RWPE2 (cell line): ENCODE data around the gene LDLRAP1.

Experiments used
- ATAC-seq: fragments of 200-7000 bp; cut with Tn5 transposase; 3 replicates; pipeline ENCODE4 v1.9.1; 2021; ENCODE audit warnings: low read depth
- DNase-seq: peaks from one replicate; pipeline ENCODE4 v3.0.0-alpha.2; 2020; ENCODE audit warnings: low spot score
- H3K27ac ChIP-seq: fragments of 450-650 bp; 2 replicates; pipeline ENCODE4 v1.5.1; 2017; ENCODE audit warnings: mild to moderate bottlenecking; ENCODE audit not compliant: poor library complexity, severe bottlenecking
- H3K27me3 ChIP-seq: fragments of 250-450 bp; sonication (Bioruptor Pico); 2 replicates; pipeline ENCODE4 v1.5.1; 2021; ENCODE audit warnings: mild to moderate bottlenecking, moderate library complexity; ENCODE audit not compliant: insufficient read depth, poor library complexity, severe bottlenecking
- H3K36me3 ChIP-seq: fragments of 250-450 bp; sonication (Bioruptor Pico); 2 replicates; pipeline ENCODE4 v1.5.1; 2020; ENCODE audit warnings: low read depth, mild to moderate bottlenecking, moderate library complexity
- H3K4me1 ChIP-seq: fragments of 250-450 bp; sonication (Bioruptor Pico); 2 replicates; pipeline ENCODE4 v1.5.1; 2021; ENCODE audit warnings: mild to moderate bottlenecking, moderate library complexity; ENCODE audit not compliant: insufficient read depth, poor library complexity, severe bottlenecking
- H3K4me3 ChIP-seq: fragments of 250-450 bp; sonication (Bioruptor Pico); 2 replicates; pipeline ENCODE4 v1.5.1; 2021; ENCODE audit warnings: mild to moderate bottlenecking, moderate library complexity; ENCODE audit not compliant: severe bottlenecking
- H3K9me3 ChIP-seq: fragments of 250-450 bp; sonication (Bioruptor Pico); 2 replicates; pipeline ENCODE4 v1.5.1; 2021; ENCODE audit warnings: mild to moderate bottlenecking, moderate library complexity; ENCODE audit not compliant: severe bottlenecking
- TF ChIP-seq, protein P1 (sequence below): fragments of 450-650 bp; IDR thresholded peaks from one replicate; pipeline ENCODE4 v1.5.1; 2017; ENCODE audit warnings: mild to moderate bottlenecking, moderate library complexity; ENCODE audit not compliant: poor library complexity, severe bottlenecking

Gene LDLRAP1

DNA sequence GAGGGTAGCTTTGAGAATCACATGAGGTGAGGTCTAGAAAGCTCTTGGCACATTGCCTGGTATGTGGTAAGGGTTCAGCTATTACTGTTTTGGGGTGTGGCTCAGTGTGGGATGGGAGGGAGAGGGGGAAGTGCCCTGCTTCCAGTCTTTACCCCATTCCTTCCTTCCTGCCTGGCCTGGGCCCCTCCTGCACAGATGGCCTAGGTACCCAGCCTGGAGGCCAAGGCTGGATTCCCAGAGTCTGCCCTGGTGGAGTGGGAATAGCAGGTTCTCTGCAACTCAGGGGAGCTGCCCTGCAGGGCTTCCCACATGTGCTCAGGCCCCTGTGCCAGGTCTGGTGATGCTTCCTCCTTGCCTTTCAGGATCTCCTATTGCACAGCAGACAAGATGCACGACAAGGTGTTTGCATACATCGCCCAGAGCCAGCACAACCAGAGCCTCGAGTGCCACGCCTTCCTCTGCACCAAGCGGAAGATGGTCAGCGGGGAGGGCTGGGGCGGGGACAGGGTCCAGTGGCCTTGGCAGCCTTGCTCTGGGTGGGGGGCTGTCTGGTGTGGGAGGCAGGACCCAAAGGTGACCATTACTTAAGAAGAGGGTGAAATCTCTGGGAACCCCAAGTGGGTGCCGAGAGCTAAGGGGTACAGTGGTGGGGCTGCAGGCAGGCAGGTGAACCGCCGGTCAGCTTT, 13.5 kb downstream of the LDLRAP1 start:
- peaks cover 31% of the 10 kb centered on the region for H3K4me1 ChIP-seq

DNA sequence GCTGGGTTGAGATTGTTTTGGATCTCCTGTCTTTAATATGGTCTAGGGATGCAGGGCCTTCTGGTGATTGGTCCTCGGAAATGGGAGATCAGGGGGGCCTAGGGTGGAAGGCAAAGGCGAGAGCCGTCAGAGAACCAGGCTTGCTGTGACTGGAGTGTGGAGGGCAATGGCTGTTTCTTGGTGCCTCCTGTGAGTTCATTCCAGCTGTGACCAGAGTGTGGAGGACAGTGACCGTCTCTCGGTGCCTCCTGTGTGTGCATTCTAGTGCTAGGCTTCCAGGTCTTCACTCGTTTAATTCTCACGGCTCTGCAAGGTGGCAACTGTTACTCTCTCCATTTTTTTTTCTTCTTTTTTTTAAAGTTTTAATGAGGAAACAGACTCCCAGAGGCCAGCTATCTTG, 14.1 kb downstream of the LDLRAP1 start:
- no peak for ATAC-seq
- TF ChIP-seq, protein P1, sequence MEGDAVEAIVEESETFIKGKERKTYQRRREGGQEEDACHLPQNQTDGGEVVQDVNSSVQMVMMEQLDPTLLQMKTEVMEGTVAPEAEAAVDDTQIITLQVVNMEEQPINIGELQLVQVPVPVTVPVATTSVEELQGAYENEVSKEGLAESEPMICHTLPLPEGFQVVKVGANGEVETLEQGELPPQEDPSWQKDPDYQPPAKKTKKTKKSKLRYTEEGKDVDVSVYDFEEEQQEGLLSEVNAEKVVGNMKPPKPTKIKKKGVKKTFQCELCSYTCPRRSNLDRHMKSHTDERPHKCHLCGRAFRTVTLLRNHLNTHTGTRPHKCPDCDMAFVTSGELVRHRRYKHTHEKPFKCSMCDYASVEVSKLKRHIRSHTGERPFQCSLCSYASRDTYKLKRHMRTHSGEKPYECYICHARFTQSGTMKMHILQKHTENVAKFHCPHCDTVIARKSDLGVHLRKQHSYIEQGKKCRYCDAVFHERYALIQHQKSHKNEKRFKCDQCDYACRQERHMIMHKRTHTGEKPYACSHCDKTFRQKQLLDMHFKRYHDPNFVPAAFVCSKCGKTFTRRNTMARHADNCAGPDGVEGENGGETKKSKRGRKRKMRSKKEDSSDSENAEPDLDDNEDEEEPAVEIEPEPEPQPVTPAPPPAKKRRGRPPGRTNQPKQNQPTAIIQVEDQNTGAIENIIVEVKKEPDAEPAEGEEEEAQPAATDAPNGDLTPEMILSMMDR: no peak
- Histone ChIP-seq H3K4me3 (no peak overlapping the region), H3K36me3 (peaks cover 13% of the 10 kb centered on the region), H3K4me1 (peaks cover 37% of the 10 kb centered on the region), H3K27me3 (no peaks in the 10 kb centered on the region), H3K9me3 (no peaks in the 10 kb centered on the region), H3K27ac (peak overlapping the region; percentile 60)
- no peak for DNase-seq

More for the DNA sequence above, 13.5 kb downstream of the LDLRAP1 start:
- Histone ChIP-seq H3K9me3 (no peaks in the 10 kb centered on the region), H3K27ac (peak overlapping the region; percentile 60), H3K36me3 (peaks cover 11% of the 10 kb centered on the region), H3K4me3 (no peak overlapping the region), H3K27me3 (no peaks in the 10 kb centered on the region)
- TF ChIP-seq, protein P1: no peak
- DNase-seq (peak; percentile 70), ATAC-seq (peak; percentile 81)

DNA sequence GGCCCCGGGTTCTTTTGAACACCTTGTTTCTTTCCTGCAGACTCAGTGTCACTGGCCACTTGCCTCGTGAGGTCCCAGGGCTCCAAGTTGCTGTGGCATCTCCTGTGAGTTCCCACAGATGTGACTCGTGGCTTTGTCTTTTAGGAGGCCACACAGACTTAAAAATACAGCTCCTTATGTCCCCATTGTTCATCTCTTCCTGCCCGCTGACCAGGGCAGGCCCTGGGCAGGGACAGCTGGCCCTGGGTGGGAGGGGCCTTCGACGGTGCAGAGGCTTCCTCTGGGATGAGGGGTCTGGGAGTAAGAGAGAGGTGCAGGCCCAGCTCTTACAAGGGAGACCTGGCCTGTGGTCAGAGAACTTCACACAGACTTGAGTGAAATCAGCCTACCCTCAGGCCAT, 15.6 kb downstream of the LDLRAP1 start:
- Histone ChIP-seq H3K4me3 (no peak overlapping the region), H3K27me3 (no peaks in the 10 kb centered on the region), H3K9me3 (no peaks in the 10 kb centered on the region), H3K36me3 (peaks cover 20% of the 10 kb centered on the region), H3K27ac (no peak overlapping the region), H3K4me1 (peaks cover 43% of the 10 kb centered on the region)
- ATAC-seq (no peak), DNase-seq (no peak)
- TF ChIP-seq, protein P1: no peak

GRCh38 chr1:25560001-25560400, 16.6 kb downstream of the LDLRAP1 start:
- Histone ChIP-seq H3K27ac (peak overlapping the region; percentile 45), H3K27me3 (no peaks in the 10 kb centered on the region), H3K36me3 (peaks cover 20% of the 10 kb centered on the region), H3K9me3 (no peaks in the 10 kb centered on the region), H3K4me3 (no peak overlapping the region), H3K4me1 (peaks cover 43% of the 10 kb centered on the region)
- ATAC-seq: no peak
- DNase-seq: no peak
- TF ChIP-seq, protein P1: no peak

GRCh38 chr1:25560788-25561187, 17.4 kb downstream of the LDLRAP1 start:
- Histone ChIP-seq H3K9me3 (no peaks in the 10 kb centered on the region), H3K4me1 (peaks cover 46% of the 10 kb centered on the region), H3K36me3 (peaks cover 18% of the 10 kb centered on the region), H3K27ac (peak overlapping the region; percentile 45), H3K27me3 (no peaks in the 10 kb centered on the region), H3K4me3 (no peak overlapping the region)
- ATAC-seq (peak; percentile 22; the same call in 1 of the 3 replicates), DNase-seq (no peak)
- TF ChIP-seq, protein P1: no peak
